ENCODE measurements around the gene DDTL.
"Not testable (repeated sequence)": the region's sequence is repeated elsewhere in the genome, so short reads cannot be mapped to it uniquely, and the experiment has no call there.

Gene DDTL

GRCh38 chr22:23970201-23970641 is 3.5 kb downstream of the DDTL start:
- no peak for DNase-seq (ENCODE audit: low read depth)

DNA sequence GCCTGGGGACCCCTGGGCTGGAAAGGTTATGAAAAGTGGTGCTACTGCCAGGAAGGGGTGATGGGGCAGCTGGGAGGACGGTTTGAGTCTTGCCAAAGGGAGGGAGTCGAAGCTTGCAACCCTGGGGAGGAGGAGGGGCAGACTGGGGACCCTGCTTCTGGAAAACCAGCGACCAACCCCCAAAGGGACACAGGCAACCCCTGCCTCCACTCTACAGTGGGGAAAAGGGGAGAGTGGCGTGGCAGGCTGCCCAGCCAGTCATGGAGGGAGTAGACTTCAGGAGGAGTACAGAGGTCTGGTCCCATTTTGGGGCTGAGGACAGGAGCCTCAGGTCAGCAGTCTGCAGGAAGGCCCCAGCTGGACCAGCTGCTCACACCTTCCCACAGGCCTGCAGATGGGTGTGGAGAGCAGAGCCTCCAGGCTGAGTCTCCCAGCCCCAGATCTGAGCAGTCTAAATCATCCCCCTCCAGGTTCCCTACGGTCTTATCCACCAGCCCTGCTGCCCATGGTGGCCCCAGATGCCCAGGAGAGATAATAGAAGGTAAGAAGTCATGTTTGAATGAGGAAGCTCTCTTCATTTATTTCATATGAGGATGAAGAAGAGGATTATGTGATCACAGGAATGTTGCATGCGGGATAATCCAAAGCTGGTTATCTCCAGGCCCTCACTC is 4.3 kb downstream of the DDTL start:
- DNase-seq (ENCODE audit: low read depth), result no peak

DNA sequence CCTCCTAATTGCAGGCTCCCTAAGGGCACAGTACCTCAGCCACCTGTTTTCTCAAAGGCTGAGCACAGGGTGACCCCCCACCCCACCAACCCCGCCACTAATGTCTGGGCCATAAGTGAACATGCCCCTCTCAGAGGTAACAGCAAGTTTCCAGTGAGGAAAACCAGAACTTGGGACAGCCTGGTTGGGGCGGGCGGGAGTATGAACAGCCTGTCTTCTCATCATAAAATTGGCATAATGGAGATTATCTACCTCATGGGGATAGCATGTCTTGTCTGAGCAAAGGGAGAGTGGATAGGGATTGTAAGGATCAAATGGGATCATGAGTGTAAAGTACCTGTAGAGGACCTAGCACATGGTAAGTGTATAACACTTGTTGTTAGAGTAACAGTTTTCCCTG is 5.2 kb downstream of the DDTL start:
- DNase-seq (ENCODE audit: low read depth), result not testable (repeated sequence)

DNA sequence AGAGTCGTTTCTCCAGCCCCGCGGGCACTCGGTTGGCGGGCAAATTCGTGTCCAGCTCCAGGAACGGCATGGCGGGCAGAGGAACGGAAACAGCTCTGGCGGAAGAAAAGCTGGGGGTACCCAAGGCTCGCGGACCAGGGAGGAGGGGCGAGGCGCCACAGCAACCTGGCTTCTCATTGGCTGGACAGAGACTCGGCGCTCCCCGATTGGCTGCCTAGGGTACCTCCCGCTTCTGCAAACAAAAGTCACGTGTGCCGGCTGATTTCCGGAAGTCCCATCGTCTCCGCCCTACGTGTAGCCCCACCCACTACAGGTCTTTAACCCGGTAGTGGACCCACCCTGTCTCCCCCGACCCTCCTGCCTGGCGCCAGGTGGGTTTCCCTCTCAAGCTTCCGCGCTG is 7.7 kb downstream of the DDTL start, which contains the start of gene DDT:
Gene DDT, minus strand, starts transcription at position 97 of the 400 bp plus-strand sequence. Its CDS starts 27 bp downstream, at position 70.
- not testable (repeated sequence) for DNase-seq (ENCODE audit: low read depth)

DNA sequence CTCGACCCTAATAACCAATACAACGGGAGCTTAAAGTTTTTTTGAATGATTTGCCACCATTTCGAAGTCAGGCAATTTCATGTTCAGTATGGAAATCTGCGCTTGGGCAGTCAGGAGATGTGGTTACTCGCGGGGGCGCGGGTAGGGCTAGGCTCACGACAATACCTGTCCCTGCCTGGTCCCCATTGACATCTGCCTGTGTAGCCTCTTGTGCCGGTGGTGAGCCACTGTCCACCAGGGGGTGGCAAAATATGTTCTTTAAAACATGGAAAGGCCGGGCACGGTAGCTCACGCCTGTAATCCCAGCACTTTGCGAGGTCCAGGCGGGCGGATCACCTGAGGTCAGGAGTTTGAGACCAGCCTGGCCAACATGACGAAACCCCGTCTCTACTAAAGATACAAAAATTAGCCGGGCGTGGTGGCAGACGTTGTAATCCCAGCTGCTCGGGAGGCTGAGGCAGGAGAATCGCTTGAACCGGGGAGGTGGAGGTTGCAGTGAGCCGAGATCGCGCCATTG is 8.2 kb downstream of the DDTL start:
- not testable (repeated sequence) for DNase-seq (ENCODE audit: low read depth)

GRCh38 chr22:23977304-23977703 is 10.6 kb downstream of the DDTL start:
- DNase-seq (ENCODE audit: low read depth), result not testable (repeated sequence)

DNA sequence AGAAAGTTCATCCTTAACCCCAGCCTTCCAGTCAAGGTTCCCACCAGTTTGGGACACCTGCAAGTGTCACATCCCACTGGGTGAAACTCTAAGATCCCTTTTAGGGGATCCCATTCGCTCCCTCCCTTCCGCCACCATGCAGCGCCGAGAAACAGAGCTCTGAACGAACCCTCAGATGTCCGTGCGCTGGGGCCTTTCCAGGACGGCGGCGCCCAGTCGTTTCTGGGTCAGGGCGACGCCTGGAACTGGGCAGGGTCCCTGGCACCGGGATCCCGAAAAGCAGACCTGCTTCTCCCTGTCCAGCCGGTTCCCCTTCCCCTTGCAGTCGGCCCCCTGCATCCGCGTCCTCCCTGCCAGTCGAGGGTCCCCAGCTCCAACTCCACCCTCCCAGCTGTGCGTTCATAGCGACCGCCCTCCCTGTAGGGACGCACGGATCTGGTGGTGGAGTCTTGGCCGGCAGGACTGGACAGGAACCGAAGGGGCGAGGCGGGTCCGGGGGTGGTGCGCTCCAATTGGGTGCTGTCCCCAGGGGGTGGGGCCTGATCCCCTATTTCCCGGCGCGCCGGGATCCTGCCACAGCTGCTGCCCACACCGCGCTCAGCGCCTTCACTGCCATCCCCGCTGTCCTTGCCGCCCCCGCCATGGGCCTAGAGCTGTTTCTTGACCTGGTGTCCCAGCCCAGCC is 13.0 kb downstream of the DDTL start, which contains the start of gene GSTT2:
Gene GSTT2, plus strand, starts transcription at position 578 of the 684 bp plus-strand sequence.
- not testable (repeated sequence) for DNase-seq (ENCODE audit: low read depth)

DNA sequence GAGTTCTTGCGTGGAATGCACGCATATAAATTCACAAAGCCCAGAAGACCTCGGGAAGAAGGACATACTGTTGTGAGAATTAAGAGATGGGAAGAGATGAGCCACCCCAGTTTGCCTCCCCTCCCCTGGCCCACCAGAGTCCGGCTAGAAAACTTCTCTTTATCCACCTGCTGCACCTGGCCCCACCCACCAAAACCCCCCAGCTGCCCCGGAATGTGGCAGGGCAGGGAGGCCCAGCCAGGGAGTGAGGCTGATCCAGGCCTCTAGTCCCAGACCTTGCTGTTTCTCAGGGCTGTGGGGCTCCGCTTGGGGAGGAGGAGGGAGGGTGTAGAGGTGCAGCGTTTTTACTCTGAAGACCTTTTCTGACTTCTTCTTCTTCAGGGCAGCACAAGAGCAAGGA is 13.9 kb downstream of the DDTL start:
- not testable (repeated sequence) for DNase-seq (ENCODE audit: low read depth)

- DNase-seq (ENCODE audit: low read depth), result no peak
Observed at GRCh38 chr22:23984430-23984829, 17.7 kb downstream of the DDTL start.

GRCh38 chr22:23986089-23986488 is 19.4 kb downstream of the DDTL start:
- not testable (repeated sequence) for DNase-seq (ENCODE audit: low read depth)

- DNase-seq (ENCODE audit: low read depth), result not testable (repeated sequence)
Observed at GRCh38 chr22:23986538-23987178, 20.0 kb downstream of the DDTL start.

GRCh38 chr22:23989583-23990244 is 23.0 kb downstream of the DDTL start:
- DNase-seq (ENCODE audit: low read depth), result not testable (repeated sequence)

- not testable (repeated sequence) for DNase-seq (ENCODE audit: low read depth)
Observed at GRCh38 chr22:23993080-23993479, 26.4 kb downstream of the DDTL start.

DNA sequence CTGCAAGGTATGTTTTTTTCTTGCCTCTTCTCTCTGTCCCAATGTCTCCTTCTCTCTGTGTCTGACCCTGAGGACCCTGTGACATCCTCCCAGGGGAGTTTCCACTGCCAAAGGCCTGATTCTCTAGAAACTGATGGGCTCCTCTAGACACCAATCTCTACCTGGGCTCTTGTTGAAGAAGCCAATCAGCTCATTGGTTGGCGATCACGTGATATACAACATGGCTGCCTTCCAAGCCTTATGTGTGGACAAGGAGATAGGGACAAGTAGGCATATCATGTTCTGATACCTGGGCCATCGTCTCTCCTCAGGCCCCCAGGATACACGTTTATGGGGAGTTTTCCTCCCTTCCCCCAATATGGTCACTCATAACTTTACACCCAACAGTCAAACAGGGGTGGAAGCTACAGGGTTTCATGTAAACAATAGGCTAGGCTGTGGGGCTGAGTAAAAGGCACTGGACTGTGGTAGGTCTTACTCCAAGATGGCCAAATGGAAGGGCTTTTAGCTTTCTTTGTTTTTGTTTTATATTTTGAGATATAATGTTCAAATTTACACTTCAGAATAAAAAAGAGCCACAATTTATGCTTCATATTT is 27.0 kb downstream of the DDTL start:
- DNase-seq (ENCODE audit: low read depth), result not testable (repeated sequence)

DNA sequence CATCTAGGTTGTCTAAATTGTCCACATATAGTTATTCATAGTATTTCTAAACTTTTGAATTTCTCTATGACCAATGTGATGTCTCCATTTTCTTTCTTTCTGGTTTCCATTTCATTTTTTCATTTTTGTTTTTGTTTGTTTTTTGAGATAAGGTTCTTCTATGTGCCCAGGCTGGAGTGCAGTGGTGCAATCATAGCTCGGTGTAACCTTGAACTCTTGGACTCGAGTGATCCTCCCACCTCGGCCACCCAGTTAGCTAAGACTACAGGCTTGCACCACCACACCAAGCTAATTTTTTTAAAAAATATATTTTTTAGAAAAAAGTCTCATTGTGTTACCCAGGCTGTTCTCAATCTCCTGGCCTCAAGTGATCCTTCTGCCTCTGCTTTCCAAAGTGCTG is 30.4 kb downstream of the DDTL start:
- no peak for DNase-seq (ENCODE audit: low read depth)

- not testable (repeated sequence) for DNase-seq (ENCODE audit: low read depth)
Observed at GRCh38 chr22:23999779-24000178, 33.1 kb downstream of the DDTL start.

GRCh38 chr22:24001314-24001713 is 34.6 kb downstream of the DDTL start:
- no peak for DNase-seq (ENCODE audit: low read depth)

DNA sequence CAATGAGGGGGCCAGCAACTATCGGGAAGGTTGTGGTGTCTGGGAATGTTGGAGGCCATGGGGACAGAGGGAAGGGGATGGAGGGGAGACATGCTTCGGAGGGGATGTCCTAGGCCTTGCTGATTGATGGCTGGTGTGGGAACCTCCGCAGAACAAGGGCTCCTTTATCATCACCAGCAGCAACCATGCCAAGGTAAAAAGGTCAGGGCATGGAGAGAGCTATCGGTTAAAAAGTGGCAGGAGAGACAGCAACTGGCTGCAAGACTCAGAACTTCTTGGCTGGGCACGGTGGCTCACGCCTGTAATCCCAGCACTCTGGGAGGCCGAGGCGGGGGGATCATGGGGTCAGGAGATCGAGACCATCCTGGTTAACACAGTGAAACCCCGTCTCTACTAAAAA is 35.6 kb downstream of the DDTL start:
- DNase-seq (ENCODE audit: low read depth), result no peak

GRCh38 chr22:24002851-24003250 is 36.2 kb downstream of the DDTL start:
- no peak for DNase-seq (ENCODE audit: low read depth)

- no peak for DNase-seq (ENCODE audit: low read depth)
Observed at GRCh38 chr22:24003887-24004286, 37.2 kb downstream of the DDTL start.

DNA sequence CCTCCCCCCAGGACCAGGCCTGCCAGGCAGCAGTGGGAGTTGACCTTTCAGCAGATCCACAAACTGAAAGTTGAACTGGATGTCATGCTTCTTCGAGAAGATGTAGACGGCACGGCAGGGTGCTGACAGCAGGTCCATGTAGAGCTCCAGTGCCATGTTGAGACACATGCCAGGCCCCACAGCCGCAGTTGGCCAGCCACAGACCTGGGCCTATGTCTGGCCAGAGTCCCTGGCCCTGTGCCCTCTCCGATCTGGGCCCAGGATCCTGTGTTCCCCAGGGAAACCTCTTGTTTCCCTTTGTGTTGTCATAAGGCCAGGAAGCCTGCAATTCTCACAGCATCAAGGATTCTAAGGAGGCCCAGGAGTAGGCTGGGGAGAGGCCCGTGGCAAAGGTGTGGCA is 38.5 kb downstream of the DDTL start, which contains the start of gene GSTT4:
Gene GSTT4, minus strand, starts transcription at position 253 of the 400 bp plus-strand sequence. Its CDS starts 97 bp downstream, at position 156.
- no peak for DNase-seq (ENCODE audit: low read depth)
